ENCODE data around the gene DLX5. TPM values are rescaled to one million over a fixed set of nuclear protein-coding genes. Genes with fewer than 3 reads are reported as not detected.

DLX5 gene
- total and polyA plus RNA-seq, 2 donors (not counting 3 experiments of a cell fraction or from before 2014, with no cell fraction given) = not detected

- no peak for TF ChIP-seq GATA2 (IDR thresholded peaks at IDR 0.05; ENCODE audit: insufficient read depth, insufficient read length, low read depth, low read length)
- TF ChIP-seq POLR2AphosphoS5 (IDR thresholded peaks at IDR 0.05; ENCODE audit: insufficient read depth, low read depth, low read length) = no peak
- no peak for TF ChIP-seq MAX (IDR thresholded peaks at IDR 0.05; ENCODE audit: insufficient read depth, insufficient read length)
- TF ChIP-seq EZH2 (IDR thresholded peaks at IDR 0.05; ENCODE audit: borderline replicate concordance, low read depth, low read length, severe bottlenecking) = peak; percentile 76
- no peak for TF ChIP-seq MYC (IDR thresholded peaks at IDR 0.05; ENCODE audit: low read depth, low read length)
- no peak for TF ChIP-seq POLR2A (IDR thresholded peaks at IDR 0.05; ENCODE audit: low read depth, low read length)
- Histone ChIP-seq H3K9me3 (replicated peaks; ENCODE audit: control insufficient read depth, insufficient read depth, low read length) (no peaks in the 10 kb centered on the region), H3K9ac (replicated peaks; ENCODE audit: extremely low read depth, insufficient read depth, low read length) (no peak overlapping the region), H3K36me3 (ENCODE audit: control insufficient read depth in 2 of 2, extremely low read depth in 1 of 2, insufficient read depth in 2 of 2, low read length in 2 of 2) (no peaks in the 10 kb centered on the region), H2AFZ (ENCODE audit: low read depth, low read length) (no peak overlapping the region), H3K9me1 (replicated peaks; ENCODE audit: control insufficient read depth, extremely low read depth, insufficient read depth, low read length) (no peaks in the 10 kb centered on the region), H3K27ac (ENCODE audit: insufficient read depth, low read depth, low read length) (no peak overlapping the region), H4K20me1 (replicated peaks; ENCODE audit: control insufficient read depth, extremely low read depth, insufficient read depth, low read length) (no peaks in the 10 kb centered on the region), H3K4me3 (replicated peaks in 1 of 3; ENCODE audit: insufficient read depth in 1 of 3, low read depth in 1 of 3, low read length in 3 of 3) (no peak overlapping the region), H3K4me2 (ENCODE audit: insufficient read depth, low read length) (no peak overlapping the region), H3K27me3 (ENCODE audit: control insufficient read depth in 2 of 2, insufficient read depth in 2 of 2, low read length in 2 of 2) (peaks cover 57 to 78% of the 10 kb centered on the region in 2 experiments), H3K4me1 (ENCODE audit: control insufficient read depth, extremely low read depth, insufficient read depth, low read length) (no peaks in the 10 kb centered on the region), H3K79me2 (ENCODE audit: control insufficient read depth, insufficient read depth, low read length) (no peaks in the 10 kb centered on the region)
- dilution Hi-C loops (cut with MboI; ENCODE audit: extremely low pct_ligation_motif_present, low sequenced_read_pairs) = no loop called here
- ChIA-PET POLR2A (no interaction called here), CTCF (interaction anchor here (2.1 kb wide), 1 partner anchor 38 kb away, joined by 8 read pairs; no protein-coding TSS in a partner anchor)
- DNase-seq (ENCODE audit: low read depth, low spot score) (no peak), FAIRE-seq (no peak)
- intact Hi-C loops (cut with micrococcal nuclease) = no loop called here
- BruUV-seq (replicated peaks) = no TSS peak
Measured at GRCh38 chr7:96989241-96989858, 35.3 kb downstream of the DLX5 start.

GRCh38 chr7:96987719-96988118, 36.9 kb downstream of the DLX5 start:
- FAIRE-seq = no peak

More at GRCh38 chr7:96987719-96988118, 36.9 kb downstream of the DLX5 start:
- ChIA-PET POLR2A (no interaction called here), CTCF (interaction anchor here (0.7 to 2.1 kb wide), 2 partner anchors 32 to 40 kb away, joined by 3 to 8 read pairs; no protein-coding TSS in a partner anchor)
- H3K9me3 ChIP-seq (replicated peaks; ENCODE audit: control insufficient read depth, insufficient read depth, low read length) = no peaks in the 10 kb centered on the region
- intact Hi-C loops (cut with micrococcal nuclease) (no loop called here), dilution Hi-C loops (cut with MboI; ENCODE audit: extremely low pct_ligation_motif_present, low sequenced_read_pairs) (no loop called here)
- H3K4me2 ChIP-seq (ENCODE audit: insufficient read depth, low read length) = no peak overlapping the region
- no peak for DNase-seq (ENCODE audit: low read depth, low spot score)
- no peak overlapping the region for H3K9ac ChIP-seq (replicated peaks; ENCODE audit: extremely low read depth, insufficient read depth, low read length)
- no peak overlapping the region for H2AFZ ChIP-seq (ENCODE audit: low read depth, low read length)
- peaks cover 41 to 61% of the 10 kb centered on the region in 2 experiments for H3K27me3 ChIP-seq (ENCODE audit: control insufficient read depth in 2 of 2, insufficient read depth in 2 of 2, low read length in 2 of 2)
- no peaks in the 10 kb centered on the region for H3K4me1 ChIP-seq (ENCODE audit: control insufficient read depth, extremely low read depth, insufficient read depth, low read length)
- no peaks in the 10 kb centered on the region for H3K79me2 ChIP-seq (ENCODE audit: control insufficient read depth, insufficient read depth, low read length)
- no TSS peak for BruUV-seq (replicated peaks)
- no peak for TF ChIP-seq CTCF (IDR thresholded peaks at IDR 0.05; ENCODE audit: extremely low read depth in 1 of 2, insufficient read depth in 1 of 2, low read depth in 1 of 2, low read length in 2 of 2)
- H4K20me1 ChIP-seq (replicated peaks; ENCODE audit: control insufficient read depth, extremely low read depth, insufficient read depth, low read length) = no peaks in the 10 kb centered on the region
- H3K27ac ChIP-seq (ENCODE audit: insufficient read depth, low read depth, low read length) = no peak overlapping the region
- no peak overlapping the region for H3K4me3 ChIP-seq (replicated peaks in 1 of 3; ENCODE audit: insufficient read depth in 1 of 3, low read depth in 1 of 3, low read length in 3 of 3)
- H3K9me1 ChIP-seq (replicated peaks; ENCODE audit: control insufficient read depth, extremely low read depth, insufficient read depth, low read length) = no peaks in the 10 kb centered on the region
- H3K36me3 ChIP-seq (ENCODE audit: control insufficient read depth in 2 of 2, extremely low read depth in 1 of 2, insufficient read depth in 2 of 2, low read length in 2 of 2) = no peaks in the 10 kb centered on the region

Measured in endothelial cell of umbilical vein (primary cell).